HepG2 (cell line): Measurements from ENCODE around the gene KATNB1. TPM values are rescaled to one million over a fixed set of nuclear protein-coding genes. Genes with fewer than 3 reads are reported as not detected.
"Not testable (repeated sequence)": the region's sequence is repeated elsewhere in the genome, so short reads cannot be mapped to it uniquely, and the experiment has no call there.

Source experiments
- ADNP ChIP-seq: sonication (generic); formaldehyde crosslinking; IDR thresholded peaks from 2 replicates; pipeline ENCODE4 v1.4.0; 2020; ENCODE audit warnings: missing genetic modification reagents
- AKNA ChIP-seq: sonication (generic); formaldehyde crosslinking; IDR thresholded peaks from 2 replicates; pipeline ENCODE4 v1.4.0; 2020; ENCODE audit warnings: missing genetic modification reagents, borderline replicate concordance
- ARNTL ChIP-seq: sonication (generic); formaldehyde crosslinking; IDR thresholded peaks from 2 replicates; pipeline ENCODE4 v1.4.0; 2020; ENCODE audit warnings: mild to moderate bottlenecking, missing genetic modification reagents
- CBX5 ChIP-seq: sonication (generic); formaldehyde crosslinking; IDR thresholded peaks from 2 replicates; pipeline ENCODE4 v1.4.0; 2020; ENCODE audit warnings: missing genetic modification reagents, borderline replicate concordance
- CEBPB ChIP-seq: IDR thresholded peaks from 2 replicates; pipeline ENCODE4 v1.6.1; 2011; ENCODE audit warnings: low read depth, low read length, improper control_type of control experiment, borderline replicate concordance
- FOXK1 ChIP-seq: sonication (generic); formaldehyde crosslinking; IDR thresholded peaks from 2 replicates; pipeline ENCODE4 v1.4.0; 2020; ENCODE audit warnings: low read depth, missing genetic modification reagents, borderline replicate concordance
- FOXK2 ChIP-seq: fragments of 450-650 bp; IDR thresholded peaks from 2 replicates; pipeline ENCODE4 v1.6.1; 2016
- GATAD1 ChIP-seq: IDR thresholded peaks from 2 replicates; pipeline ENCODE4 v1.6.1; 2016; ENCODE audit warnings: missing genetic modification reagents, missing compliant biosample characterization
- HNF4A ChIP-seq: sonication (generic); formaldehyde crosslinking; IDR thresholded peaks from 2 replicates; pipeline ENCODE4 v1.4.0; 2020; ENCODE audit warnings: missing genetic modification reagents
- KAT8 ChIP-seq: IDR thresholded peaks from 2 replicates; pipeline ENCODE4 v1.6.1; 2016; ENCODE audit warnings: missing genetic modification reagents, missing compliant biosample characterization
- KMT2A ChIP-seq: sonication (generic); formaldehyde crosslinking; IDR thresholded peaks from 2 replicates; pipeline ENCODE4 v1.4.0; 2020; ENCODE audit warnings: missing genetic modification reagents
- MAZ ChIP-seq, 2 experiments: sonication (generic) in 1 of 2; formaldehyde crosslinking in 1 of 2; IDR thresholded peaks; 2 replicates each; pipeline versions ENCODE4 v1.5.0 to v1.6.1; 2012 to 2020; ENCODE audit warnings: low read depth in 2 of 2, mild to moderate bottlenecking in 2 of 2, borderline replicate concordance in 1 of 2, improper control_type of control experiment in 1 of 2, low read length in 1 of 2, missing genetic modification reagents in 1 of 2, moderate library complexity in 1 of 2
- NCOA2 ChIP-seq: sonication (generic); formaldehyde crosslinking; IDR thresholded peaks from 2 replicates; pipeline ENCODE4 v1.8.0; 2022; ENCODE audit warnings: inconsistent platforms
- NR0B2 ChIP-seq: sonication (generic); formaldehyde crosslinking; IDR thresholded peaks from 2 replicates; pipeline ENCODE4 v1.4.0; 2020; ENCODE audit warnings: mild to moderate bottlenecking, missing genetic modification reagents
- NR2F1 ChIP-seq, 2 experiments: fragments of 450-650 bp in 1 of 2; formaldehyde crosslinking in 1 of 2; IDR thresholded peaks; 2 replicates each; pipeline versions ENCODE4 v1.5.0 to v1.6.1; 2016 to 2020; ENCODE audit warnings: mild to moderate bottlenecking in 1 of 2, missing compliant biosample characterization in 1 of 2, missing genetic modification reagents in 1 of 2, moderate library complexity in 1 of 2
- NR2F6 ChIP-seq, 2 experiments: IDR thresholded peaks; 2 replicates each; pipeline ENCODE4 v1.6.1; 2016; ENCODE audit warnings: antibody characterized with exemption in 1 of 2, mild to moderate bottlenecking in 1 of 2
- PHF8 ChIP-seq: sonication (generic); formaldehyde crosslinking; IDR thresholded peaks from 2 replicates; pipeline ENCODE4 v1.5.0; 2020; ENCODE audit warnings: missing genetic modification reagents
- RARA ChIP-seq: IDR thresholded peaks from 2 replicates; pipeline ENCODE4 v1.6.1; 2016; ENCODE audit warnings: missing genetic modification reagents, missing compliant biosample characterization
- SOX6 ChIP-seq, 2 experiments: fragments of 450-650 bp in 1 of 2; sonication (generic) in 1 of 2; formaldehyde crosslinking in 1 of 2; IDR thresholded peaks; 2 replicates each; pipeline versions ENCODE4 v1.4.0 to v1.6.1; 2017 to 2020; ENCODE audit warnings: antibody characterized with exemption in 1 of 2, mild to moderate bottlenecking in 1 of 2, missing genetic modification reagents in 1 of 2
- ZBTB37 ChIP-seq: sonication (generic); formaldehyde crosslinking; IDR thresholded peaks from 2 replicates; pipeline ENCODE4 v1.4.0; 2020; ENCODE audit warnings: mild to moderate bottlenecking, missing genetic modification reagents
- ZNF232 ChIP-seq: sonication (generic); formaldehyde crosslinking; IDR thresholded peaks from 2 replicates; pipeline ENCODE4 v1.4.0; 2020; ENCODE audit warnings: missing genetic modification reagents, borderline replicate concordance
- ZNF317 ChIP-seq: sonication (generic); formaldehyde crosslinking; IDR thresholded peaks from 2 replicates; pipeline ENCODE4 v1.5.0; 2020; ENCODE audit warnings: mild to moderate bottlenecking, missing genetic modification reagents
- ZNF878 ChIP-seq: sonication (generic); formaldehyde crosslinking; IDR thresholded peaks from 2 replicates; pipeline ENCODE4 v1.8.1; 2023; ENCODE audit warnings: mild to moderate bottlenecking, missing genetic modification reagents, moderate library complexity
- polyA plus RNA-seq, 8 experiments: library from polyadenylated mRNA; depleted of rRNA in 3 of 8; stranded (reverse) in 7 of 8; unstranded in 1 of 8; fragments of >200 nt; fragmentation: Illumina TruSeq in 4 of 8; extraction: Trizol in 4 of 8; gene quantifications; 2 replicates each; pipeline versions ENCODE4 v1.2.1 to v1.2.3, GENCODE V29; 2011 to 2016; ENCODE audit warnings: low read depth in 4 of 8, missing spikeins in 1 of 8, mixed read lengths in 1 of 8; ENCODE audit not compliant: insufficient read depth in 1 of 8
- total RNA-seq, 5 experiments: library from RNA; depleted of rRNA; stranded (reverse); fragments of >200 nt; fragmentation: Illumina TruSeq; extraction: Trizol; gene quantifications; 2 replicates each; pipeline ENCODE4 v1.2.3, GENCODE V29; 2016; ENCODE audit warnings: low read depth in 1 of 5

KATNB1 gene
- total and polyA plus RNA-seq, 2 of the 13 experiments (the other 11 are each of a cell fraction or from before 2014, with no cell fraction given), result 31.5 to 43.5 TPM

- TF ChIP-seq ZNF317 (0 out of 2 replicates have a peak, but pooled peaks have one; percentile 29), NR2F1 (CRISPR knock-in tag; IDR thresholded peaks at IDR 0.05) (peak in 1 of 2 experiments; percentile 80), FOXK1 (CRISPR knock-in tag) (peak; percentile 95), GATAD1 (CRISPR knock-in tag) (peak; percentile 74), CEBPB (peak; percentile 89), RARA (CRISPR knock-in tag) (peak; percentile 86), AKNA (0 out of 2 replicates have a peak, but pooled peaks have one; percentile 14), ZBTB37 (CRISPR knock-in tag) (0 out of 2 replicates have a peak, but pooled peaks have one; percentile 49), HNF4A (CRISPR knock-in tag) (peak; percentile 88), KAT8 (CRISPR knock-in tag) (peak; percentile 84), ZNF232 (CRISPR knock-in tag) (peak; percentile 33; the same call in 1 of the 2 replicates), SOX6 (CRISPR knock-in tag; IDR thresholded peaks at IDR 0.05) (peak; percentile 98), ARNTL (CRISPR knock-in tag) (peak; percentile 8; the same call in 1 of the 2 replicates), NR2F6 (IDR thresholded peaks at IDR 0.05) (peak; percentile 84), NR2F6 (CRISPR knock-in tag; IDR thresholded peaks at IDR 0.05) (peak; percentile 91), NR0B2 (CRISPR knock-in tag) (0 out of 2 replicates have a peak, but pooled peaks have one; percentile 16), FOXK2 (peak; percentile 64; the same call in 1 of the 2 replicates), PHF8 (CRISPR knock-in tag) (peak; percentile 33; the same call in 1 of the 2 replicates), ADNP (CRISPR knock-in tag) (0 out of 2 replicates have a peak, but pooled peaks have one; percentile 32), CBX5 (CRISPR knock-in tag) (peak; percentile 83; the same call in 1 of the 2 replicates), ZNF878 (CRISPR knock-in tag) (peak; percentile 59; the same call in 1 of the 2 replicates), NCOA2 (CRISPR knock-in tag) (peak; percentile 92), KMT2A (CRISPR knock-in tag) (peak; percentile 69; the same call in 1 of the 2 replicates), MAZ (CRISPR knock-in tag; IDR thresholded peaks at IDR 0.05; ENCODE audit: low read depth) (0 out of 2 replicates have a peak, but pooled peaks have one; percentile 42)
- TF ChIP-seq SOX6 (IDR thresholded peaks at IDR 0.05); MAZ (IDR thresholded peaks at IDR 0.05; ENCODE audit: borderline replicate concordance, low read depth, low read length): not testable (repeated sequence)
These were observed 47.1 kb downstream of the KATNB1 start (continued) for GRCh38 chr16:57782607-57783055.
